ENCODE measurements around the gene CORO2A.
"Not testable (repeated sequence)": the region's sequence is repeated elsewhere in the genome, so short reads cannot be mapped to it uniquely, and the experiment has no call there.

CORO2A gene

DNA sequence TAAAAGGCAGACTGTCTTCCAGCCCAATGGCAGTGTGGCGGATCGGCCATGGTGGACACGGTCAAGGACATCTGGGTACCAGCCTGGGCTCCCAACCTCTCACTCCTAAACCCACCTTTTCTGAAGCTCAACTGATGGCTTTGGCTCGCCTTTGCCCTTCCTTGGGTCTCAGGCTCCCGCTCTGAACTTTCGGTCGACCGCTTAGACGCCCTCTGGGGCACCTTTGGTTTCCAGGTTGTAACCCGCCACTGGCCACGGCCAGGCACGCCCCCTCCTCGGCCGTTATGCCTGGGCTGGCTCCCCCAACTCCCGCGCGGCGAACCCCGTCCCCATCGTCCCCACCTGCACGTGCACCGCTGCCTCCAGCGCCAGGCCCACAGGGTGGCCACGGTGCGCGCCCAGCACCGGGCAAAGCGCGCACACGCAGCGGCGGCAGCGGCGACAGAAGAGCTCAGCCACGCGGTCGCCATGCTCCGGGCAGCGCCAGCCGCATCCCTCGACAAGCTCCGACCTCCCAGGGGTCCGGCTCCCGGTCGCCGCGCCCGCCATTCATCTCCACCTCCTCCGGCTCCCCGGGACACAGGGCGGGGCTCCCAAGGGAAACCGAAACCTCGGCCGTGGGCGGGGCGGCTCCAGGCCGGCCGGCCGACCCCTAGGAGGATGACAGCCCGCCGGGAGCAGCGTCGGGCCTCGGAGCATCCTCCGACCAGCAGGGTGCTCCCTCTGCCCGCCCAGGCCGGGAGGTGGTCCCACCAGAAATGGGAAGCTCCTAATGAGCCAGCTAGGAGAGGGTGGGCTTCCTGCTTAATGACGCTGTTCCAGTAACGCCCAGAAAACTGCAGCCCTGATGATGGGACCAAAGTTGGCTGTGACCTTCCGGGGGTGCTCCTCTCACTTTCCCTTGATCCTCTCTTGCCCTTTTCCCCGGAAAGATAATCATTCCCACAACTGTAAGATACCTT, 73.5 kb downstream of the CORO2A start, which contains the start of gene TRIM14:
TRIM14 (minus strand) TSS at position 583 of the 962 bp plus-strand sequence; CDS start at position 549, 34 bp downstream.
- peak within 1 kb of the TSS; percentile 10 for H3K9ac ChIP-seq (ENCODE audit: low read depth, low read length)

GRCh38 chr9:98117984-98118639, 74.3 kb downstream of the CORO2A start:
- no peaks in the 10 kb centered on the region for H3K36me3 ChIP-seq (ENCODE audit: control insufficient read depth, insufficient read depth, low read length)
- H3K4me1 ChIP-seq (ENCODE audit: control insufficient read depth, insufficient read depth, low read length) = no peaks in the 10 kb centered on the region
- peak overlapping the region; percentile 75 for H3K4me3 ChIP-seq (ENCODE audit: low read depth, low read length)
- no peak overlapping the region for H3K9ac ChIP-seq (ENCODE audit: low read depth, low read length)
- H3K9me3 ChIP-seq (ENCODE audit: control insufficient read depth, insufficient read depth, low read length) = no peaks in the 10 kb centered on the region
- H3K27me3 ChIP-seq (ENCODE audit: control insufficient read depth, insufficient read depth, low read length) = no peaks in the 10 kb centered on the region

More for the DNA sequence above, 73.5 kb downstream of the CORO2A start, which contains the start of gene TRIM14:
- H3K27me3 ChIP-seq (ENCODE audit: control insufficient read depth, insufficient read depth, low read length) = no peaks in the 10 kb centered on the region
- no peaks in the 10 kb centered on the region for H3K9me3 ChIP-seq (ENCODE audit: control insufficient read depth, insufficient read depth, low read length)
- H3K4me1 ChIP-seq (ENCODE audit: control insufficient read depth, insufficient read depth, low read length) = no peaks in the 10 kb centered on the region
- peak within 1 kb of the TSS; percentile 75 for H3K4me3 ChIP-seq (ENCODE audit: low read depth, low read length)
- no peaks in the 10 kb centered on the region for H3K36me3 ChIP-seq (ENCODE audit: control insufficient read depth, insufficient read depth, low read length)

DNA sequence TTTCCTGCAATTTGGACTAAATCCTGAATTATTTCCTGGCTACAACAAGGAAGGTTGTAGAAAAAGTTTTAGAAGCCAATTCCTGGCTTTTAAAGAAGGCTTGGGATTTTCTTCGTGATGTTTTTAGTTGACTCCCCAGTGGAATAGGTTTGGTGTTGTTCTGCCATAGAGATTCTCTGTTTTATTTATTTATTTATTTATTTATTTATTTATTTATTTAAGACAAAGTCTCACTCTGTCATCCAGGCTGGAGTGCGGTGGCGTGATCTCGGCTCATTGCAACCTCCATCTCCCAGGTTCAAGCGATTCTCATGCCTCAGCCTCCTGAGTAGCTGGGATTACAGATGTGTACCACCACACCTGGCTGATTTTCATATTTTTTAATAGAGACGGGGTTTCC, 75.3 kb downstream of the CORO2A start:
- not testable (repeated sequence) for H3K9me3 ChIP-seq (ENCODE audit: control insufficient read depth, insufficient read depth, low read length); H3K9ac ChIP-seq (ENCODE audit: low read depth, low read length); H3K4me3 ChIP-seq (ENCODE audit: low read depth, low read length); H3K27me3 ChIP-seq (ENCODE audit: control insufficient read depth, insufficient read depth, low read length); H3K4me1 ChIP-seq (ENCODE audit: control insufficient read depth, insufficient read depth, low read length); H3K36me3 ChIP-seq (ENCODE audit: control insufficient read depth, insufficient read depth, low read length)

DNA sequence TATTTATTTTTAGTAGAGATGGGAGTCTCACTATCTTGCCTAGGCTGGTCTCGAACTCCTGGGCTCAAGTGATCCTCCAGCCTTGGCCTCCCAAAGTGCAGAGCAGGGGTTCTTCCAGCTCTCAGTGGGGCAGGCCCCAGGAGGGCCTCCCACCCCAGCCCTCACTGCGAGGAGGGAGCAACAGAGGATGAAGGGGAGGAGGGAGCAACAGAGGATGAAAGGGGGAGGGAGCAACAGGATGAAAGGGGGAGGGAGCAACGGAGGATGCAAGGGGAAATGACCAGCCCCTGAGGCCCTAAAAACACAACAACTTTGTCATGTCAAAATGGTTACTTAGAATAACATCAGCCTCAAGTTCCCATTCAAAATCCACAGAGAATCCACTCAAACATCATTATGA, 83.4 kb downstream of the CORO2A start:
- no peaks in the 10 kb centered on the region for H3K36me3 ChIP-seq (ENCODE audit: control insufficient read depth, insufficient read depth, low read length)
- H3K4me3 ChIP-seq (ENCODE audit: low read depth, low read length) = no peak overlapping the region
- H3K4me1 ChIP-seq (ENCODE audit: control insufficient read depth, insufficient read depth, low read length) = no peaks in the 10 kb centered on the region
- no peaks in the 10 kb centered on the region for H3K9me3 ChIP-seq (ENCODE audit: control insufficient read depth, insufficient read depth, low read length)
- H3K27me3 ChIP-seq (ENCODE audit: control insufficient read depth, insufficient read depth, low read length) = no peaks in the 10 kb centered on the region
- H3K9ac ChIP-seq (ENCODE audit: low read depth, low read length) = no peak overlapping the region

DNA sequence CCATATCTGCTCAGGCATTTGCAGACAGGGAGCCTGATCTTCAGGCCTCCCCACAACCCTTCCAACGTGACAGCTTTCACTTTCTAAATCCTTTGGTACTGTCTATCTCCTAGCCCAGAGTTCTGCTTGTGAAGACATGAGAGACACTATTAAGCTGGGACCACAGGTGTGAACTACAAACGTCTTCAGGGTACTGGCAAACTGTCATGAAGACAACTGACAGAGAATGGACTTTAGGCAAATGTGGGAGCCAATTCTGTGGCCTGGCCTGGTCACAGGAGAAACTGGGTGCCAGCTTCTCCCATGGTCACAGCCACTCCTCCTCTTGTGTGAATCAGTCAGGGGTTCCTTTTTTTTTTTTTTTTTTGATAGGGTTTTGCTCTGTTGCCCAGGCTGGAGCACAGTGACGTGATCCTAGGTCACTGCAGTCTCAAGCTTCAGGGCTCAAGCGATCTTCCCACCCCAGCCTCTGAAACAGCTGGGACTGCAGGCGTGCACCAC, 83.9 kb downstream of the CORO2A start:
- H3K36me3 ChIP-seq (ENCODE audit: control insufficient read depth, insufficient read depth, low read length) = no peaks in the 10 kb centered on the region
- no peak overlapping the region for H3K9ac ChIP-seq (ENCODE audit: low read depth, low read length)
- no peaks in the 10 kb centered on the region for H3K9me3 ChIP-seq (ENCODE audit: control insufficient read depth, insufficient read depth, low read length)
- no peak overlapping the region for H3K4me3 ChIP-seq (ENCODE audit: low read depth, low read length)
- H3K27me3 ChIP-seq (ENCODE audit: control insufficient read depth, insufficient read depth, low read length) = no peaks in the 10 kb centered on the region
- no peaks in the 10 kb centered on the region for H3K4me1 ChIP-seq (ENCODE audit: control insufficient read depth, insufficient read depth, low read length)

GRCh38 chr9:98107926-98108325, 84.5 kb downstream of the CORO2A start:
- Histone ChIP-seq H3K9ac (ENCODE audit: low read depth, low read length) (no peak overlapping the region), H3K36me3 (ENCODE audit: control insufficient read depth, insufficient read depth, low read length) (no peaks in the 10 kb centered on the region), H3K27me3 (ENCODE audit: control insufficient read depth, insufficient read depth, low read length) (no peaks in the 10 kb centered on the region), H3K4me1 (ENCODE audit: control insufficient read depth, insufficient read depth, low read length) (no peaks in the 10 kb centered on the region), H3K9me3 (ENCODE audit: control insufficient read depth, insufficient read depth, low read length) (no peaks in the 10 kb centered on the region), H3K4me3 (ENCODE audit: low read depth, low read length) (no peak overlapping the region)

DNA sequence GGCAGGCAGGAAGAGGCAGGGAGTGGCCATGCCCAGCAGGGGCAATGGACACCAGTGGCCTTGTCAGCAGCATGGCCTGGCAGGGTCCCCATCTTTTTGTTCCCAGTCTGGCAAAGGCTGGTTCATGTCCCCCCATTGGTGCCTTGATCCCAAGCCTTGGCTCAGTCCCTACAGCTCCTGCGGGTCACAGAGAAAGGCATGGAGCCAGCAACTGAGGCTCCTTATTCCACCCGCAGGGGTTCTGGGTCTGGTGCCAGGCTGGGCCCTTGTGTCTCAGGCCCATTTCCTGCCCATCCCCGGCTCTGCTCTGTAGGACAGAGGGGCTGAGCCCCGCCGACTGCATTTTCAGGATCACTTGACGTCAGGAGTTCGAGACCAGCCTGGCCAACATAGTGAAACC, 87.4 kb downstream of the CORO2A start:
- Histone ChIP-seq H3K9me3 (ENCODE audit: control insufficient read depth, insufficient read depth, low read length) (no peaks in the 10 kb centered on the region), H3K4me1 (ENCODE audit: control insufficient read depth, insufficient read depth, low read length) (no peaks in the 10 kb centered on the region), H3K4me3 (ENCODE audit: low read depth, low read length) (no peak overlapping the region), H3K27me3 (ENCODE audit: control insufficient read depth, insufficient read depth, low read length) (no peaks in the 10 kb centered on the region), H3K9ac (ENCODE audit: low read depth, low read length) (no peak overlapping the region), H3K36me3 (ENCODE audit: control insufficient read depth, insufficient read depth, low read length) (no peaks in the 10 kb centered on the region)

GRCh38 chr9:98104445-98104881, 88.0 kb downstream of the CORO2A start:
- Histone ChIP-seq H3K27me3 (ENCODE audit: control insufficient read depth, insufficient read depth, low read length) (no peaks in the 10 kb centered on the region), H3K4me1 (ENCODE audit: control insufficient read depth, insufficient read depth, low read length) (no peaks in the 10 kb centered on the region), H3K9ac (ENCODE audit: low read depth, low read length) (no peak overlapping the region), H3K9me3 (ENCODE audit: control insufficient read depth, insufficient read depth, low read length) (no peaks in the 10 kb centered on the region), H3K4me3 (ENCODE audit: low read depth, low read length) (no peak overlapping the region), H3K36me3 (ENCODE audit: control insufficient read depth, insufficient read depth, low read length) (no peaks in the 10 kb centered on the region)

- Histone ChIP-seq H3K36me3 (ENCODE audit: control insufficient read depth, insufficient read depth, low read length) (no peaks in the 10 kb centered on the region), H3K27me3 (ENCODE audit: control insufficient read depth, insufficient read depth, low read length) (no peaks in the 10 kb centered on the region), H3K4me3 (ENCODE audit: low read depth, low read length) (no peak overlapping the region), H3K9ac (ENCODE audit: low read depth, low read length) (no peak overlapping the region), H3K4me1 (ENCODE audit: control insufficient read depth, insufficient read depth, low read length) (no peaks in the 10 kb centered on the region), H3K9me3 (ENCODE audit: control insufficient read depth, insufficient read depth, low read length) (no peaks in the 10 kb centered on the region)
Measured at GRCh38 chr9:98101868-98102273, 90.6 kb downstream of the CORO2A start.

- H3K4me1 ChIP-seq (ENCODE audit: control insufficient read depth, insufficient read depth, low read length) = no peaks in the 10 kb centered on the region
- H3K9ac ChIP-seq (ENCODE audit: low read depth, low read length) = no peak overlapping the region
- H3K36me3 ChIP-seq (ENCODE audit: control insufficient read depth, insufficient read depth, low read length) = no peaks in the 10 kb centered on the region
- H3K4me3 ChIP-seq (ENCODE audit: low read depth, low read length) = no peak overlapping the region
- no peaks in the 10 kb centered on the region for H3K9me3 ChIP-seq (ENCODE audit: control insufficient read depth, insufficient read depth, low read length)
- no peaks in the 10 kb centered on the region for H3K27me3 ChIP-seq (ENCODE audit: control insufficient read depth, insufficient read depth, low read length)
Measured at GRCh38 chr9:98101416-98101815, 91.0 kb downstream of the CORO2A start.

GRCh38 chr9:98100456-98100855, 92.0 kb downstream of the CORO2A start:
- Histone ChIP-seq H3K9me3 (ENCODE audit: control insufficient read depth, insufficient read depth, low read length) (no peaks in the 10 kb centered on the region), H3K4me1 (ENCODE audit: control insufficient read depth, insufficient read depth, low read length) (no peaks in the 10 kb centered on the region), H3K4me3 (ENCODE audit: low read depth, low read length) (no peak overlapping the region), H3K9ac (ENCODE audit: low read depth, low read length) (no peak overlapping the region), H3K27me3 (ENCODE audit: control insufficient read depth, insufficient read depth, low read length) (no peaks in the 10 kb centered on the region), H3K36me3 (ENCODE audit: control insufficient read depth, insufficient read depth, low read length) (no peaks in the 10 kb centered on the region)
